Measurements from ENCODE around the gene KRTAP1-3. TPM values are rescaled to one million over a fixed set of nuclear protein-coding genes. Genes with fewer than 3 reads are reported as not detected.

The KRTAP1-3 gene, protein sequence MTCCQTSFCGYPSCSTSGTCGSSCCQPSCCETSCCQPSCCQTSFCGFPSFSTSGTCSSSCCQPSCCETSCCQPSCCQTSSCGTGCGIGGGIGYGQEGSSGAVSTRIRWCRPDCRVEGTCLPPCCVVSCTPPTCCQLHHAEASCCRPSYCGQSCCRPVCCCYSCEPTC
- not detected in 2 replicates for total RNA-seq

DNA sequence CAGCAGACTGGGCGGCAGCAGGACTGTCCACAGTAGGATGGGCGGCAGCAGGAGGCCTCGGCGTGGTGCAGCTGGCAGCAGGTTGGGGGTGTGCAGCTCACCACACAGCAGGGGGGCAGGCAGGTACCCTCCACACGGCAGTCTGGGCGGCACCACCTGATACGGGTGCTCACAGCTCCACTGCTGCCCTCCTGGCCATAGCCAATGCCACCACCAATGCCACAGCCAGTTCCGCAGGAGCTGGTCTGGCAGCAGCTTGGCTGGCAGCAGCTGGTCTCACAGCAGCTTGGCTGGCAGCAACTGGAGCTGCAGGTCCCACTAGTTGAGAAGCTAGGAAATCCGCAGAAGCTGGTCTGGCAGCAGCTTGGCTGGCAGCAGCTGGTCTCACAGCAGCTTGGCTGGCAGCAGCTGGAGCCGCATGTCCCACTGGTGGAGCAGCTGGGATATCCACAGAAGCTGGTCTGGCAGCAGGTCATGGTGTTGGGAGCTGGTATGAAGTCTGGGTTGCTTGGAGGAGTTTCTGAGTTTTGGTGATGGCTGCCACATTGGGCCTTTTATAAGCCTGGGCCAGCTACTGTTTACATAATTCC is at the start of gene KRTAP1-3:
Gene KRTAP1-3 (minus strand): TSS at position 529 of the 590 bp plus-strand sequence. CDS start 53 bp downstream, at position 476.

DNA sequence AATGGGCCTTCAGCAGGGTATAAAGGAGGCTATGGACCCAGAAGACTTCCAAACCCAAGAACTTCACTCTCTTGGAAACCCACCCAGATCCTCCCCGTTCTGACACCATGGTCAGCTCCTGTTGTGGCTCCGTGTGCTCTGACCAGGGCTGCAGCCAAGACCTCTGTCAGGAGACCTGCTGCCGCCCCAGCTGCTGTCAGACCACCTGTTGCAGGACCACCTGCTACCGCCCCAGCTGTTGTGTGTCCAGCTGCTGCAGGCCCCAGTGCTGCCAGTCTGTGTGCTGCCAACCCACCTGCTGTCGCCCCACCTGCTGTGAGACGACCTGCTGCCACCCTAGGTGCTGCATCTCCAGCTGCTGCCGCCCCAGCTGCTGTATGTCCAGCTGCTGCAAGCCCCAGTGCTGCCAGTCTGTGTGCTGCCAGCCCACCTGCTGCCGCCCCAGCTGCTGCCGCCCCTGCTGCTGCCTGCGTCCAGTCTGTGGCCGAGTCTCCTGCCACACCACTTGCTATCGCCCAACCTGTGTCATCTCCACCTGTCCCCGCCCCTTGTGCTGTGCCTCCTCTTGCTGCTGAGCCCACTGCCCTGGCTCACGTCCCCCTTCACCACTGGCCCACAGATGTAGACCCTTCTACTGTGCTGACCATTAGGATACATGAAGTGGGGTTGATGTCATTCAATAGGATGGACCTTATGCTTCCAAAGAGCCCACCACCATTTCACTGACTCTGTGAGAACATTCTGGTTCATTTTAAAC is 49.6 kb upstream of the KRTAP1-3 start, which contains the start of gene KRTAP4-7:
Gene KRTAP4-7 (plus strand): TSS at position 51 of the 757 bp plus-strand sequence. CDS start 57 bp downstream, at position 108.

DNA sequence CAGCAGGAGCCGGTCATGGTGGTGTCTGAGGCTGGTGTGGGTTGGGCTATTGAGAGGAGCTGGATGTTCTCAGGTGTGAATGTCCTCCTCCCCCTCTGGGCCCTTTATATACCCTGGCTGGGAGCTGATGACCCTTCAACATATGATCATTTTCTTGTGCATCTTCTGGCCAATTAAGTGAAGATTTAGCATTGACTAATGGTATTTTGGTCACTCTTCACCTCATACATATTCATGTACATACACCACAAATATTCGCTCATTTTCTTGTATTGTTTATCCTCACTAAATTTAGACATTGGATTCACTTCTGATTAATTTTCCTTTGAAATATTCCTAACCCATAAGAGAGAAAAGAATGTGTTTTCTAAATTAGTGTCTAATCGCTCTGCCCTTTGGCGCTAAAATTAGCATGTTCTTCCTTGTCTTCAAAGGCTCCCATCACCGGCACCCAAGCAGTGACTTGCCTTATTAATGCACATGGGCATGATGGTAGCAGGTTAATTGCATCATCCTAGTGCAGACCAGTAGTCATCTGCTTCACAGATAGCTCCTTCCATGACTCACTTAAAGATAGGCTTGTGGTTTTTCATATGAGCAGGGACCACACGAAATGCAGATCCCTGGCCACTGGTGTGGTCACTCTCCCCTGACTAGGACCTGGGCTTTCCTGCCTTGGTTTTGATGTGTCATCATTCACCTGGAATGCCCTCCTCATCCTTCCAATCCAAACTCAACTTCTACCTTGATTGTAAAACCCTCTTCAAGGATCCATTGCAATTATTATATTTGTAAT is 31.4 kb upstream of the KRTAP1-3 start, which contains the start of gene KRTAP2-4:
Gene KRTAP2-4 (minus strand): TSS at position 51 of the 796 bp plus-strand sequence. CDS start 34 bp downstream, at position 17.

DNA sequence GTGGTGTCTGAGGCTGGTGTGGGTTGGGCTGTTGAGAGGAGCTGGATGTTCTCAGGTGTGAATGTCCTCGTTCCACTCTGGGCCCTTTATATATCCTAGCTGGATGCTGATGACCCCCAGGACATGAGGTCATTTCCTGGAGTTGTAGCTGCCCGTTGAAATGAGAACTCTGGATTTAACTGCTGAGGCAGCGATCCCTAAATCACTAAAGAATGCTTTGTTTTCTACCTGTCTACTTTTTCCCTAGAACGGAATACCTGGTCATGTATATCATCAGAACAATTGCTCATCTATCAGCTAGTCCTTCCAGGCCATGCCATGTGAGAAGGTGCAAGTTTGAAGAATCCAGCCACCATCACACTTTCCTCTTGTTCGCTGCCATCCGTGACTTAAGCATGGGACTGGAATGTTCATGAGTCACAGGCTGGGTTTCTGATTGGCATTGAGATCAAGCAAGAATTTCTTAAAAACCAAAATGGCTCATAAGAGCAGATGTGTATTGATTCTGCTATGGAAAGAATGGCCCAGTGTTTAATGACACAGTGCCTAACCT is 25.5 kb upstream of the KRTAP1-3 start, which contains the start of gene KRTAP2-3:
Gene KRTAP2-3 (minus strand): TSS at position 63 of the 553 bp plus-strand sequence. CDS start 64 bp downstream, outside the sequence.

DNA sequence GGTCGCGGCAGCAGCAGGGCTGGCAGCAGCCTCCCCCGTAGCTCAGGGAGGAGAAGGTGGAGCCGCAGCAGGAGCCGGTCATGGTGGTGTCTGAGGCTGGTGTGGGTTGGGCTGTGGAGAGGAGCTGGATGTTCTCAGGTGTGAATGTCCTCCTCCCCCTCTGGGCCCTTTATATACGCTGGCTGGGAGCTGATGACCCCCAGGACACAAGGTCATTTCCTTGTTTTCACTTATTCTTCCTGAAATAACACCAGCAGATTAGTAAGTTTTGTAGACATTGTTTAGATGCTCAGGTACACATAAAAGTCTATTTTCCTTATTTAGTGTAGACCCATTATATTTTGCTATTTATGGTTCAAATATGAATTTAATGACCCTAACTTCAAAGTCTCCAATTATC is 20.5 kb upstream of the KRTAP1-3 start, which contains the start of gene KRTAP2-2:
Gene KRTAP2-2 (minus strand): TSS at position 101 of the 400 bp plus-strand sequence. CDS start 19 bp downstream, at position 82.

DNA sequence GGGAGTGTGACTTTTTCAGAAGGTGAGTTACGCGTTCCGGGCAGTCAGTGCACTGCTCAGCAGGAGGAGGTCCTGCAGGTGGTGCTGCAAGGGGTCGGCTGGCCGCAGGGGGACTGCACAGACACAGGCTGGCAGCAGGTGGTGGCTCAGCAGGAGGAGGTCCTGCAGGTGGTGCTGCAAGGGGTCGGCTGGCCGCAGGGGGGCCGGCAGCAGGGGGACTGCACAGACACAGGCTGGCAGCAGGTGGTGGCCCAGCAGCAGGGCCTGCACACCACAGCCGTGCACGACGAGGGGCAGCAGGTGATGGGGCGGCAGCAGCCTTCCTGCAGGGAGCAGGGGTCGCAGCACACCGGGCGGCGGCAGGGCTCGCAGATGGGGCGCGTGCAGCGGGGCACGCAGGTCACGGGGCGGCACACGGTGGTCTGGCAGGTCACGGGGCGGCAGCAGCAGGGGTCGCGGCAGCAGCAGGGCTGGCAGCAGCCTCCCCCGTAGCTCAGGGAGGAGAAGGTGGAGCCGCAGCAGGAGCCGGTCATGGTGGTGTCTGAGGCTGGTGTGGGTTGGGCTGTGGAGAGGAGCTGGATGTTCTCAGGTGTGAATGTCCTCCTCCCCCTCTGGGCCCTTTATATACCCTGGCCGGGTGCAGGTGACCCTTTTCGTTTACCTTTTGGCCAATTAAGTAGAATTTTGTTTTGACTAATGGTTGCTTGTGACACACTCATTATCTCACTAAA is 12.2 kb upstream of the KRTAP1-3 start, which contains the start of gene KRTAP2-1:
Gene KRTAP2-1 (minus strand): TSS at position 582 of the 731 bp plus-strand sequence. CDS start 49 bp downstream, at position 533.

DNA sequence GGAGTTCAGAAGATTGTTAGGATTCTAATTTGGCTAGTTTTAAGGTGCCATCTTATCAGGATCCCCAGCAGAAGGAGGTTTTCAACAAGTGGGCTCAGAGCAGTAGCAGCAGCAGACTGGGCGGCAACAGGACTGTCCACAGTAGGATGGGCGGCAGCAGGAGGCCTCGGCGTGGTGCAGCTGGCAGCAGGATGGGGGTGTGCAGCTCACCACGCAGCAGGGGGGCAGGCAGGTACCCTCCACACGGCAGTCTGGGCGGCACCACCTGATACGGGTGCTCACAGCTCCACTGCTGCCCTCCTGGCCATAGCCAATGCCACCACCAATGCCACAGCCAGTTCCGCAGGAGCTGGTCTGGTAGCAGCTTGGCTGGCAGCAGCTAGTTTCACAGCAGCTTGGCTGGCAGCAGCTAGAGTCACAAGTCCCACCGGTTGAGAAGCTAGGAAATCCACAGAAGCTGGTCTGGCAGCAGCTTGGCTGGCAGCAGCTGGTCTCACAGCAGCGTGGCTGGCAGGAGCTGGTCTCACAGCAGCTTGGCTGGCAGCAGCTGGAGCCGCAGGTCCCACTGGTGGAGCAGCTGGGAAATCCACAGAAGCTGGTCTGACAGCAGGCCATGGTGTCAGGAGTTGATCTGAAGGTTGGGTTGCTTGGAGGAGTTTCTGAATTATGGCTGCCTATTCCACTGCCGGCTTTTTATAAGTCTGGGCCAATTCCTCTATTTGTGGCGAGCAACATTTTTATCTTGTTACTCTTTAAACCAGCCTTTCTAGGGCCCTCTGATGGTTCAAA is 6.3 kb upstream of the KRTAP1-3 start, which contains the start of gene KRTAP1-1:
Gene KRTAP1-1 (minus strand): TSS at position 668 of the 789 bp plus-strand sequence. CDS start 53 bp downstream, at position 615.

DNA sequence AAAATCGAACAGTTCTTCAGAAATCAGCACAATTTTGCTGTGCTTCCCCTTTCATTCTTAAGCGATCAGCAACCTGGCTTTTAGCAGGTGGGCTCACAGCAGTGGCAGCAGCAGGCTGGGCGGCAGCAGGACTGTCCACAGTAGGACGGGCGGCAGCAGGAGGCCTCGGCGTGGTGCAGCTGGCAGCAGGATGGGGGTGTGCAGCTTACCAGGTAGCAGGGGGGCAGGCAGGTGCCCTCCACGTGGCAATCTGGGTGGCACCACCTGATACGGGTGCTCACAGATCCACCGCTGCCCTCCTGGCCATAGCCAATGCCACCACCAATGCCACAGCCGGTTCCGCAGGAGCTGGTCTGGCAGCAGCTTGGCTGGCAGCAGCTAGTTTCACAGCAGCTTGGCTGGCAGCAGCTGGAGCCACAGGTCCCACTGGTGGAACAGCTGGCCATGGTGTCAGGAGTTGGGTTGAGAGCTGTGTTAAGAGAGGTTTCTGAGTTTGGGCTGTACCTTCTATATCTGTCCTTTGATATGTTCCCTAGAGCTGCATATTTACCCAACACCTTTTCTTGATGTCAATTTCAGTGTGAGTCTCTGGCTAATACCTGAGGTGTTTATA is 4.9 kb downstream of the KRTAP1-3 start, which contains the start of gene KRTAP1-4:
Gene KRTAP1-4 (minus strand): TSS at position 563 of the 613 bp plus-strand sequence. CDS start 117 bp downstream, at position 446.

DNA sequence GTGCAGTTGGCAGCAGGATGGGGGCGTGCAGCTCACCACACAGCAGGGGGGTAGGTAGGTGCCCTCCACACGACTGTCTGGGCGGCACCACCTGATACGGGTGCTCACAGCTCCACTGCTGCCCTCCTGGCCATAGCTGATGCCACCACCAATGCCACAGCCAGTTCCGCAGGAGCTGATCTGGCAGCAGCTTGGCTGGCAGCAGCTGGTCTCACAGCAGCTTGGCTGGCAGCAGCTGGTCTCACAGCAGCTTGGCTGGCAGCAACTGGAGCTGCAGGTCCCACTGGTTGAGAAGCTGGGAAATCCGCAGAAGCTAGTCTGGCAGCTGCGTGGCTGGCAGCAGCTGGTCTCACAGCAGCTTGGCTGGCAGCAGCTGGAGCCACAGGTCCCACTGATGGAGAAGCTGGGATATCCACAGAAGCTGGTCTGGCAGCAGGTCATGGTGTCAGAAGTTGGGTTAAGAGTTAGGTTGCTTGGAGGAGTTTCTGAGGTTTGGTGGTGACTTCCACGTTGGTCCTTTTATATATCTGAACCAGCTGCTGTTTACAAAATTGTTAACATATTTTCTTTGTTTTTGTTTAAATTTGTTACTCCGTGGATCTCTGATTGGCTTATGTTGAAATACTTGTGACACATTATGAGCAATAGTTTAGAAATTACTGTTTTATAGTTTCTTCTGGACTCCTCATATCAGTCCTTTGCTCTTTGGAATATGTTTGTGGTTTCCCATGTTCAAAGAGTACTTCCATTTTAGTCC is 7.8 kb downstream of the KRTAP1-3 start, which contains the start of gene KRTAP1-5:
Gene KRTAP1-5 (minus strand): TSS at position 494 of the 757 bp plus-strand sequence. CDS start 53 bp downstream, at position 441.

DNA sequence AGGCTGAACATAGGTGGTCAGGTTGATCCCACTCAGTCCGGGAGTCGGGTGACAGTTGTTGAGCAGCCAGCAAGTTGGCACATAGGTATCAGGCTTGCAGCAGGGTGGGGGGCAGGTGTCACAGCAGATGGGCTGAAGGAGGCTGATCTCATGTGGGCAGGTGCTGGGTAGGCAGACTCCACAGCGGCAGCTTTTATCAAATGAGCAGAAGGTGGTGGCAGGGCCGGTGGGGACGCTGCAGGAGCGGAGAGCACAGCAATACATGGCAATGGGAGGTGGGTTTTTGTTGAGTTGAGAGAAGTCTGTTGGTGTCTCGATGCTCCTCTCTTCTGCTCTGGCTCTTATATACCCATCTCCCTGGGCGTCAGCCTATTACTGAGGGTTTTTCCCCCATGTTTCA is 25.9 kb downstream of the KRTAP1-3 start, which contains the start of gene KRTAP3-1:
Gene KRTAP3-1 (minus strand): TSS at position 318 of the 400 bp plus-strand sequence. CDS start 54 bp downstream, at position 264.

DNA sequence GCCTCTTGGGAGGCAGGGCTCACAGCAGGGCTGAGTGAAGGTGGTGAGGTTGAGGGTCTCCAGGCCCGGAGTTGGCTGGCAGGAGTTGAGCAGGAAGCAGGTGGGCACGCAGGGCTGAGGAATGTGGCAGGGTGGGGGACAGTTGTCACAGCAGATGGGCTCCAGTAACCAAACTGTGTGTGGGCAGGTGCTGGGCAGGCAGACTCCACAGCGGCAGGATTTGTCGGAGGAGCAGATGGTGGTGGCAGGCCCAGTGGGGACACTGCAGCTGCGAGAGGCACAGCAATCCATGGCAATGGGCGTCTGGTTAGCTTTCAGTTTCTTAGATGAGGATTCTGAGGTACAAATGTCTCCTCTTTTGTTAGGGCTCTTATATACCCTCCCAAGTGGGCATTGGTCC is 35.1 kb downstream of the KRTAP1-3 start, which contains the start of gene KRTAP3-2:
Gene KRTAP3-2 (minus strand): TSS at position 344 of the 400 bp plus-strand sequence. CDS start 53 bp downstream, at position 291.

DNA sequence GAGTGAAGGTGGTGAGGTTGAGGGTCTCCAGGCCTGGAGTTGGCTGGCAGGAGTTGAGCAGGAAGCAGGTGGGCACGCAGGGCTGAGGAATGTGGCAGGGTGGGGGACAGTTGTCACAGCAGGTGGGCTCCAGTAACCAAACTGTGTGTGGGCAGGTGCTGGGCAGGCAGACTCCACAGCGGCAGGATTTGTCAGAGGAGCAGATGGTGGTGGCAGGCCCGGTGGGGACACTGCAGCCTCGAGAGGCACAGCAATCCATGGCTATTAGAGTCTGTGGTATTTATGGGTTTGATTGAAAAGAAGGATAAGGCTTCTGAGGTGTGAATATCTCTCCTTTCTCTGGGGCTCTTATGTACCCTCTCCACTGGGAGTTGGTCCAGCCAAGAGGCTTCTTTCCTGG is 40.8 kb downstream of the KRTAP1-3 start, which contains the start of gene KRTAP3-3:
Gene KRTAP3-3 (minus strand): TSS at position 326 of the 400 bp plus-strand sequence. CDS start 67 bp downstream, at position 259.

DNA sequence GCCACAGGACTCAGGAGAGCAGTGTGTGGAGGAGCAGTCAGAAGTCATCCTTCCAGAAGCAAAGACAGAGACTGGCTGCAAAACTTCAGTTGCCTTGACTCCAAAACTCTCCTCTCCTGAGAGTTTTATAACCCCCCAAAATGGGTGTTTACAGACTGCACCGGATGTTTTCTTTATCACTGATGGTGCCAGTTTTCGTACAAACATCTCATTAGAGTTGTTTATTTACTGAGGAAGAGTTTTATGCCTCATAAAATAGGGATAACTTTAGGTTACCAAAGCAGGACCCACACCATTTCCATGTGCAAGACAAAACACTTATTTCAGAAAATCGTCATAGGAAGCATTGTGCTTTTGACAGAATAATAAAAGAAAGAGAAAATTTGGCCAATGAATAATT is 50.4 kb downstream of the KRTAP1-3 start, which contains the start of gene KRT40:
Gene KRT40 (minus strand): TSS at position 101 of the 400 bp plus-strand sequence. CDS start 53 bp downstream, at position 48.

Other genes with a start within 250 kb of the KRTAP1-3 start
- gene KRT28, start 234.9 kb downstream of the KRTAP1-3 start, total RNA-seq: not detected in 2 replicates
- gene KRT10, start 212.3 kb downstream of the KRTAP1-3 start, total RNA-seq: 2.2 and 4.3 TPM in 2 replicates
- gene KRT12, start 167.7 kb downstream of the KRTAP1-3 start, total RNA-seq: not detected in 2 replicates
- not detected in 2 replicates for gene KRT20, start 149.6 kb downstream of the KRTAP1-3 start, total RNA-seq
- gene KRT23, start 97.2 kb downstream of the KRTAP1-3 start, total RNA-seq: 0.16 and 1.1 TPM in 2 replicates
- 0.16 and 0.17 TPM in 2 replicates for gene KRT39, start 67.9 kb downstream of the KRTAP1-3 start, total RNA-seq
- gene KRT40, start 50.5 kb downstream of the KRTAP1-3 start, total RNA-seq: not detected in 2 replicates
- gene KRTAP3-3, start 40.7 kb downstream of the KRTAP1-3 start, total RNA-seq: not detected in 2 replicates
- not detected in 2 replicates for gene KRTAP3-2, start 35.0 kb downstream of the KRTAP1-3 start, total RNA-seq
- not detected in 2 replicates for gene KRTAP3-1, start 25.7 kb downstream of the KRTAP1-3 start, total RNA-seq
- not detected in 2 replicates for gene KRTAP1-5, start 7.7 kb downstream of the KRTAP1-3 start, total RNA-seq
- gene KRTAP1-4, start 4.7 kb downstream of the KRTAP1-3 start, total RNA-seq: not detected in 2 replicates
- gene KRTAP1-1, start 6.6 kb upstream of the KRTAP1-3 start, total RNA-seq: not detected in 2 replicates
- gene KRTAP2-1, start 12.4 kb upstream of the KRTAP1-3 start, total RNA-seq: not detected in 2 replicates
- gene KRTAP2-2, start 20.4 kb upstream of the KRTAP1-3 start, total RNA-seq: not detected in 2 replicates
- gene KRTAP2-3, start 25.2 kb upstream of the KRTAP1-3 start, total RNA-seq: not detected in 2 replicates
- not detected in 2 replicates for gene KRTAP2-4, start 31.0 kb upstream of the KRTAP1-3 start, total RNA-seq
- gene KRTAP4-7, start 49.3 kb upstream of the KRTAP1-3 start, total RNA-seq: not detected in 2 replicates
- not detected in 2 replicates for gene KRTAP4-8, start 63.3 kb upstream of the KRTAP1-3 start, total RNA-seq
- not detected in 2 replicates for gene KRTAP4-16, start 67.3 kb upstream of the KRTAP1-3 start, total RNA-seq
- gene KRTAP4-9, start 70.5 kb upstream of the KRTAP1-3 start, total RNA-seq: not detected in 2 replicates
- not detected in 2 replicates for gene KRTAP4-11, start 83.5 kb upstream of the KRTAP1-3 start, total RNA-seq
- not detected in 2 replicates for gene KRTAP4-12, start 89.3 kb upstream of the KRTAP1-3 start, total RNA-seq
- gene KRTAP4-6, start 105.7 kb upstream of the KRTAP1-3 start, total RNA-seq: not detected in 2 replicates
- gene KRTAP4-5, start 115.0 kb upstream of the KRTAP1-3 start, total RNA-seq: not detected in 2 replicates
- not detected in 2 replicates for gene KRTAP4-4, start 125.9 kb upstream of the KRTAP1-3 start, total RNA-seq
- gene KRTAP4-3, start 133.3 kb upstream of the KRTAP1-3 start, total RNA-seq: not detected in 2 replicates
- not detected in 2 replicates for gene KRTAP4-2, start 143.3 kb upstream of the KRTAP1-3 start, total RNA-seq
- gene KRTAP4-1, start 150.0 kb upstream of the KRTAP1-3 start, total RNA-seq: not detected in 2 replicates
- not detected in 2 replicates for gene KRTAP9-1, start 155.0 kb upstream of the KRTAP1-3 start, total RNA-seq
- not detected in 2 replicates for gene KRTAP9-2, start 191.8 kb upstream of the KRTAP1-3 start, total RNA-seq
- gene KRTAP9-3, start 197.6 kb upstream of the KRTAP1-3 start, total RNA-seq: not detected in 2 replicates
- gene KRTAP9-8, start 203.1 kb upstream of the KRTAP1-3 start, total RNA-seq: not detected in 2 replicates
- not detected in 2 replicates for gene KRTAP9-4, start 214.8 kb upstream of the KRTAP1-3 start, total RNA-seq
- not detected in 2 replicates for gene KRTAP9-9, start 220.5 kb upstream of the KRTAP1-3 start, total RNA-seq
- gene KRTAP9-6, start 230.5 kb upstream of the KRTAP1-3 start, total RNA-seq: not detected in 2 replicates
- not detected in 2 replicates for gene KRTAP9-7, start 240.8 kb upstream of the KRTAP1-3 start, total RNA-seq